VCaP (cell line): ENCODE data around the gene SLC25A33.

Source experiments
- H3K27ac ChIP-seq: fragments of 450-650 bp; 2 replicates; pipeline ENCODE4 v1.5.1; 2017
- CTCF ChIP-seq: fragments of 450-650 bp; conservative IDR thresholded peaks from 2 replicates; pipeline ENCODE4 v1.5.1; 2017; ENCODE audit warnings: mild to moderate bottlenecking, moderate library complexity

The SLC25A33 gene

GRCh38 chr1:9598316-9598700 lies 59.0 kb downstream of the SLC25A33 start:
- H3K27ac ChIP-seq = no peak overlapping the region
- TF ChIP-seq CTCF = no peak

GRCh38 chr1:9599741-9600140 lies 60.5 kb downstream of the SLC25A33 start:
- H3K27ac ChIP-seq = no peak overlapping the region
- no peak for TF ChIP-seq CTCF

DNA sequence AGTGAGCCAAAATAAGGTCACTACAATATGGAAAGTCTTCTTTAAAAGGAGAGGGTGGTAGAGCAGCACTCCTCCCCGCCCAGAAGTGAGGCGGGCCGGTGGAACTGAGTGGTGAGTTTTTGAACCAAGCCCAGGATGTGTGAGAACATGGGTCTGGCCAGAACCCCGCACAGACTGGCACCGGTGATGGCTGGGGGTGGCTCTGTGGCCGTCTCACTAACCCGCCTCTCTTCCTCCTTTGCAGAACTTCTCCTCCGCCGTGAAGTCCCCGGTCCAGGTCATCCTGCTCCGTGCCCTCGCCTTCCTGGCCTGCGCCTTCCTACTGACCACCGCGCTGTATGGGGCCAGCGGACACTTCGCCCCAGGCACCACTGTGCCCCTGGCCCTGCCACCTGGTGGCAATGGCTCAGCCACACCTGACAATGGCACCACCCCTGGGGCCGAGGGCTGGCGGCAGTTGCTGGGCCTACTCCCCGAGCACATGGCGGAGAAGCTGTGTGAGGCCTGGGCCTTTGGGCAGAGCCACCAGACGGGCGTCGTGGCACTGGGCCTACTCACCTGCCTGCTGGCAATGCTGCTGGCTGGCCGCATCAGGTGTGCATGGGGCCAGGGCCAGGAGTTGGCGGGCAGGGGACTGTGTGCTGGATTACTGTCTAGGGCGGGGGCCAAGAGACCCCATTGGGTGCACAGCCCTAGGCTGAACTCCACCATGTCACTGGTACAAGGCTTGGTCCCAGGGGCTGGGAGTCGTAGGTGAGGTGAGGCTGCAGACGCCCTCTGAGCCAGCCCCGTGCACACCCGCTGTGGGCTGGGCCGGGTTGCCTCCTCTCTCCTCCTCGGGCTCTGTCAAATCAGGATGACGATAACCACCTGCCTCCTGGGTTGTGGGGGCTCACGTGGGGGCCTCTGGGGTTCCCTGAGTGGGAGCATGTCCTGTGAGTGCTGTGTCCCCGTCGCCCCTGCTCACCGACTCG lies 61.9 kb downstream of the SLC25A33 start:
- H3K27ac ChIP-seq = no peak overlapping the region
- TF ChIP-seq CTCF = no peak

GRCh38 chr1:9601942-9602793 lies 62.9 kb downstream of the SLC25A33 start:
- no peak overlapping the region for H3K27ac ChIP-seq
- no peak for TF ChIP-seq CTCF

GRCh38 chr1:9602794-9603167 lies 63.5 kb downstream of the SLC25A33 start:
- TF ChIP-seq CTCF = no peak
- no peak overlapping the region for H3K27ac ChIP-seq

GRCh38 chr1:9603307-9603706 lies 64.0 kb downstream of the SLC25A33 start:
- H3K27ac ChIP-seq = no peak overlapping the region
- TF ChIP-seq CTCF = no peak
